DMS 273 (cell line): ENCODE measurements around the gene ANKRD60.

Experiments
- DNase-seq: peaks from one replicate; lab custom pipeline; 2025; ENCODE audit not compliant: unreplicated experiment; lab: John Stamatoyannopoulos, UW

Gene ANKRD60

DNA sequence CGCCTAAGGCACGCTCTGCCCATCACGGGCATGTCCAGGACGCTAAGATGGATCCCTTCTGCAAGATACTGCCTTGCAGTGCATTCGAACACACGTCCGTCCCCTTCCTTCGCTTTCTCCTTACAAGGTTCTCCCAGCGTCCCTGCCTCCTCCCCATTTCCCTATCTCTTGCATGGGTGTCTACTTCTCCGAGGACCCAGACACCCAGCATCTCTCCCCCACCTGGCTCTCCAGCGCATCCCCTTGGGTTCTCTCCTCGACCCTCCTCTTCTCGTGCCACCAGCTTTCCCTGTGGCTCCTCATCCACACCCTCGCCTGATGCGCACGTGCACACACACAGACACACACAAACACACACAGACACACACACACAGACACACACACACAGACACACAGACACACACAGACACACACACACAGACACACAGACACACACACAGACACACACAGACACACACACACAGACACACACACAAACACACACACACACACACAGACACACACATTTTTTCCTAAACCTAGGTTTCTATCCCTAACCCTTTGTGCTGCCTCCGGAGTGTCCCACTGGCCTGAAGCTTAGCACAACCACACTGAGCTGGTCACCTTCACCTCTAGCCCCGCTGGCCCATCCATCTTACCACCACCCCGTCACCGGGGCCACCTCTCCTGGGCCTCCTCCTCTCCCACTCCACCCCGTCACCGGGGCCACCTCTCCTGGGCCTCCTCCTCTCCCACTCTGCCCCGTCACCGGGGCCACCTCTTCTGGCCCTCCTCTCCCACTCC, 31.9 kb downstream of the ANKRD60 start:
- no peak for DNase-seq

DNA sequence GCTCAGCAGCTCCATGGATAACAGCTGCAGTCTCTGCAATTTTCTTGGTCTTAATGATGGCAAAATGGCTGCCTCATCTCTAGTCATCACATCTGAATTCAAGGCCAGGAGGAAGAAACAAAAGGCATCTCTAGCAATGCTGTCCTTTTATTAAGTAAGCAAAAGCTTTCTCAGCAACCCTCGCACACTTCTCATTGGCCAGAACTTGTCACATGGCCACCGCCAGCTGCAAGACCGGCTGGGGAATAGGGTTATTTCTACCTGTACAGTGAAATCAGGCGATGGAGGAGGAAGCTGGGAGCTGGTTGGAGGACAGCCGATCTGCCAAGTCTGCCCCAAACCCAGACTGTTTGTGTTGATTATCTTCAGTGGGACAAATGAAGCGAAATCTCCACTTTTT, 33.4 kb downstream of the ANKRD60 start:
- no peak for DNase-seq

DNA sequence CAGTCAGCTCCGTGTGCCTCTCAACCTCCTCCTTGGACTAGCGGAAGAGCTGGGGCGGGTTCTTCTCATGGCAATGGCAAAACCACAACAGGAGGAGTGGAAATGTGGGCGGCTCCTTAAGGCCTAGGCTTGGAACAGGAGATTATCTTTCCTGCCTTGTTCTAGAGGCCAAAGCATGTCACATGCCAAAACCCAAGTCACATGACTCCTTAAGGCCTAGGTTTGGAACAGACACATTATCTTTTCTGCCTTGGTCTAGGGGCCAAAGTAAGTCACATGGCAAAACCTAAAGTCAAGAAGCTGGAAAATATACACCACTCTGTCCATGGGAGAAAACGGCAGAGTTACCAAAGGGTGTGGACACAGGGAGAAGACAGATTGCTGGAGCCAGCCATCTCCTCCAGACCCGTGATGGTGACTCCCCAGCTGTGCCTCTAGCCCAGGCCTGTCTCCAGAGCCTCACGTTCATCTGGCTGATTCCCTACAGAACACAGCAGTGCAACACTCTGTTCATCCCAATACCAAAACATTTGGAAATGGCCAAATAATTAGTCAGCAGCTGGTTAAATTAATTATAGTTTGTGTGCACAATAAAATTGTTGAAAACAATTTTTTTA, 34.2 kb downstream of the ANKRD60 start:
- DNase-seq = no peak

DNA sequence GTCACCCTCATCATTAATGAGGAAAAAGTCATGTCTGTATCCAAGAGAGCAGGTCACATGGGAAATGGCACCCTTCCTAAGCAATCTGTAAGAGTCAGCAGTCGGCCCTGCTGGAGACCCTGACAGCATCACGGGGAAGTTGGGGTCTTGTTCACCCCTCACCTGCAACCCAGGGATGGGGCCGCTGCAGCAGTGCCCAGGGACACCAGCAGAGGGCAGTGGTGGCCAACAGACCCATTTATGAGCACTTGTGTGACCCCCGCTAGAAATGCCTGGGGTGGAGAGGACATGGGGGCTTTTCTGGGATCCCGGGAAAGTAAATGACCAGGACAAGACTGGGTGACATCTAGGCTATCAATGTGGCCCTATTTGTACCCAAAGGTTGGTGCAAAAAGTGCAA, 35.9 kb downstream of the ANKRD60 start:
- DNase-seq = peak; percentile 18

DNA sequence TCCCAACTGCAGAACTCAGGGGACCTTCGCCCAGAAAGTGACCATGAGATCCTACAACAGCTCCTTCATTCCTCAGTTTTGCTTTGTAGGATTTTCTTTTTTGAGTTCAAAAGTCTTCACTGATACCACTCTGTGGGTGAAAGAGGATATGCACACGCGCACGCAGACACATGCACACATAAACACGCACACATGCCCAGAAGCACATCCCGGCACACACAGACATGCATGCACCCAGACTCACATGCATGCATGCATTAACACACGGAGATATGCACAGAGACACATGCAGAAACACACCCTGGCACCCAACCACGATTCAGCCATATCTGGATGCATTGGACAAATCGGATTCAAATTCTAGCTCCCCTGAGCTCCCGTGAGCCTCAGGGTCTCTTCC, 36.4 kb downstream of the ANKRD60 start:
- DNase-seq = no peak

DNA sequence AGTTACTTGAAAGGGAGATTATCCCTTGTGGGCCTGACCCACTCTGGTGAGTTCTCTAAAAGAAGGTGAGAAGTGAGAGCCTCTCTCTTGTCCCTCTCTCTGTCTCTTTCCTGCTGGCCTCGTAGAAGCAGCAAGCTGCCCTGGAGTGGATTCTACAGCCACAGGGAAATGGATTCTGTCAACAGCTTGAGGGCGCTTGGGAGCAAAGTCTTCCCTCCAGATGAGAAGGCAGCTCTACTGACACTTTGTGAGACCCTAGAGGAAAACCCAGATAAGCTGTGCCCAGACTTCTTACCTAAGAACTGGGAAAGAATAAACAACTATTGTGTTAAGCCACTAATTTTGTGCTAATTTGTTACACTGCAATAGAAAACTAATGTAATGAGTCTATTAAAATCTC, 39.9 kb downstream of the ANKRD60 start:
- DNase-seq = no peak

DNA sequence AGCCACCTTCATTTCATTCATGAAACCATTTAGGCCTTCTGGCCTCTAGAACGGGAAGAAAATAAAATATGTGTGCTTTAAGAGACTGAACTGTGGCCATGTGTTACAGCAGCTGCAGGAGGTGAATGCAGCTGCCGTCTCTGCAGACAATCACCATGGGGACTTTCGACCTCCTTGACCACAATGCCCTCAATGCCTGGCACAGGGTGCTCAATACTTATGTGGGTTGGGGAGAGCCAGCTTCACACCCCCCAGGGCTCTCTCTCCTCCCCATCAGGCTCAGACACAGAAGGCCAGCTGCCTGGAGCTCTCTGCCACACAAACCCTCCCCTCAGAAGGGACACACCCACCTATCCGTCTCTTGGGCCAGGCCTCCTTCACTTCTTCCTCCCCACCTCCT, 43.5 kb downstream of the ANKRD60 start:
- no peak for DNase-seq

DNA sequence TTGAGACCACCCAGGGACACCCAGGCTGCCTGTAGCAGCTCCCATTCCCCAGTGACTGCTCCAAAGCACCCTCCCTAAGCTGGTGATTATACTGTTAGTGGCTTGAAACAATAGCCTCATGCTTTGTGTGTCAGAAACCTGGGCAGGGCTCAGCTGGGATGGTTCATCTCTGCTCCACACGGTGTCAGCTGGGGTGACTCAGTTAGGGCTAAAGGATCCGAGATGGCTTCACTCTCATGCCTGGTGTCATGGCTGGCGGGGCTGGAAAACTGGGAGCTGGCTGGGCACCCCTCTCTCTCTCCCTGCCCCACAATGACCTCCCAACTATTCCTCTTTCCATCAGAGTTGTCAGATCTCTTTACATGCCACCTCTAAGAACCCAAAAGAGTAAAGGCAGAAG, 44.4 kb downstream of the ANKRD60 start:
- no peak for DNase-seq

DNA sequence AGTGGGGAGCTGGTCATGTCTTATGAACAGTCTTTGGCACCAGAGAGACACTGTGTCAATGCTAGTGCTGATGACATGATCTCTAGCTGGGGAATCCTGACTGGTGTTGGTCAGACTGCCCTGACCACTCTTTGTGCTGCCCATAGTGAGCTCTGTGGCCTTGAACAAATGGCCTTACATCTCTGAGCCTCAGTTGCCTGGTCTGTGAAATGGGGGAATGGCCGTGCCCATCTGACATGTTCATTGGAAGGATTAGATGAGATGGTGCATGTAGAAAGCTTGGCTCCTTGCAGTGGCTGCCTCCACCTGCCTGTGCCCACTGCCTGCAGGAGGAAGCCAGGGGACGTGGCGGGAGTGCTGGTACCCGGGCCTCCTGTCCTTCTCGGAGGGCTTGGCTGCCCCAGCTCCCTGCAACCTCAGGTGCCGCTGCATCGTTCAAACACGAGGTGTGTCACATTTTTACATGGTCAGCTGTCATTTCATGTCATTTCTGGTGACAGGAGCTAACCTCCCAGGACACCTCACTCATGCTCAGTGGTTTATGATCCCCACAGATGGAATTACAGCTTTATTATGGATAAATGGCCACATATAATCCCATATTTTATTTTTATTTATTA, 45.8 kb downstream of the ANKRD60 start:
- no peak for DNase-seq

DNA sequence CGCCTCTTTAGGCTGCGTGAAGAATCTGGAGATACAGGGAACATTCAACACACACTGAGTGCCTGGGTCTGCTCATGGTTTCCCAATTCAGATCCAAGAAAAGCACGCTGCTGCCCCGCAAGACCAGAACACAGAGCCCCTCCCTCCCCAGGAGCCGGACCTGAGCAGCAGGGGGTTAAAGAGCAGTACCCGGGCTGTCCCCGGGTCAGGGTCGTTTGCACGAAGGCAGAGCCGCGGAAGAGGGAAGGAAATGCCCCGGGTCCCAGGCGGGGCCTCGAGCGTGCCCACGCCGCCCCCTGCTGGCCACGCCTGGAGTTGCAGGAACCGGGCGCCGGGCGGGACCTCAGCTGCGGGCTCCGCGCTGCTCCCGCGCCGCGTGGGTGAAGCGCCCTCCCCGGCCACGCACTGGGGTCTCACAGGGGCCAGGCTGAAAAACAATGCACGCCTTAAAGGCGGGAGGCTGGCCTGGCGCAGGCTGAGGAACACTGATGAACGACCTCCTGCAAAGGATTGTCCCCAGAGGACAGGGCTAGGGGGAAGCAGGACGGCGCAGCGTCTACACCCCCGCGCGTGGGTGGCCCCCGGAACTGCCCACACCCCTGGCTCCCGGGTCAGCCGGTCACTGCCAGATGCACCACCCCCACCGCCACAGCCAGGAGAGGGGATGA, 48.9 kb downstream of the ANKRD60 start:
- DNase-seq = peak; percentile 76

DNA sequence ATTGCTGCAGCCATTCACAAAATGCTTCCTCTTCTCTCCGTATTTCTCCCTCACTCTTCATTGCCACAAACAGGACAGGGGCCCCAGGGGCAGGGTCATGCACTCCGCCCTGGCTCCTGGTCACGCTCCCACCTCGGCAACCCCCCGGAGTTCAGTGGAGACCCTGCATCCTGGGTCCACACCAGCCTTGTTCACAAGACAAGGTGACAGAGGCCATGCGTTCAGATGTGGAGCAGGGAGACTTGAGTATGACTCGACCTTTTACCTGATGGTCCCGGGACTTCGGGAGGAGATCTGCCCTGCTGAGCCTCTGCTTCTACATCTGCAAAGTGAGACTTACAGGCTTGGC, 49.4 kb downstream of the ANKRD60 start:
- DNase-seq = peak; percentile 36

DNA sequence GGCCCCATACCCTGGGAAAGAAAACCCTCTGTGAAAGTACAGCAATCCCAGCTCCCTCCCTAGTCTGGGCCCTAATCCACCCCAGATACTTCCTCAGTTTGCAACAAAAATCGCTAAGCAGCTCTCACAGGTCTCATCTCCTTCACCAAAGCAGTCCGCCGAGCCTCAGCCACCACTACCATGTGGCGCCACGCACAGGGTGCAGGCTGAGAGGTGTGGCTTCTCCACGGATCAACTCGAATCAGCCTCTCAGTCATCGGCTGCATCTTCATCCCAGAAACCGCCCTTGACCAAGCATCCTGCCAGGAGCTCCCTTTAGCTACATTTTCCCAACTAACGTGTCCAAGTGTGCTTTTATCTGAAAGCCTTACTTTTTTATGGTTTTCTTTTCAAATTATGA, 50.7 kb downstream of the ANKRD60 start:
- DNase-seq = no peak

DNA sequence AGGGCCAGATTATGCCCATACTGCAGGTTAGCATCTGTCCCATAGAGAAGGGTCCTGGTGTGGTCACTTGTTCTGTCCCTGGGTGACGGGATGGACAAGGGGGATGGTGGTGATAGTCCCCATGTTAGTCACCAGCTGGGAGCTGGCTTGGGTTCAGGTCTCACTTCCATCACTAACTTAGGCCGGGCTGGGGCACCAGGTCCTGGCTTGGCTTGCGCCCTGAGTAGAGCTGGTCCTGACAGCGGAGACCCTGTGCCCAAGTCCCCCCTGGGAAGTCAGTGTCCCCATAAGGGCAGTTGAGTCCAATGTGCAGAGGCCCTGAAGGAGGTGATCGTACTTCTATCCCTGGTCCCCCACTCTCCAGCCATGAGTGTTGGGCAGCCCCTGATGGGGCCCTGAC, 52.6 kb downstream of the ANKRD60 start:
- DNase-seq = no peak

DNA sequence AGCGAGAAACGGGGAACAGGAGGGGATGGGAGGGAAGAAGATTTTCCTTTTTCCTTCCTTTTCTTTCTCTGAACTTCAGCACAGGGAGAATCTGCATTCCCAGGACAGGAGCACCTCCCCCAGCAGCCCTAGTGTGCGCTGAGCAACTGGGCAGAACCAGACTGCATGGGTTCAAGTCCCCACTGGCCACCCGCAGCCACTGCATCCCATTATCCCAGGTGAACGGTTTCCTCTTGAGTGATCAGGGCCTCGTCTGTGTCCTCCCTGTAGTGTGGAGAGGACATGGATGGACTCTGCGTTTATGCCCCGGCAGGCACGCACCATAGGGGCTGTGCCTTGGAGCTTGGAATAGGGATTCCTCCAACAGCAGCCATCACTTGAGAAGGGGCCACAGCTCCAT, 53.0 kb downstream of the ANKRD60 start:
- DNase-seq = no peak

DNA sequence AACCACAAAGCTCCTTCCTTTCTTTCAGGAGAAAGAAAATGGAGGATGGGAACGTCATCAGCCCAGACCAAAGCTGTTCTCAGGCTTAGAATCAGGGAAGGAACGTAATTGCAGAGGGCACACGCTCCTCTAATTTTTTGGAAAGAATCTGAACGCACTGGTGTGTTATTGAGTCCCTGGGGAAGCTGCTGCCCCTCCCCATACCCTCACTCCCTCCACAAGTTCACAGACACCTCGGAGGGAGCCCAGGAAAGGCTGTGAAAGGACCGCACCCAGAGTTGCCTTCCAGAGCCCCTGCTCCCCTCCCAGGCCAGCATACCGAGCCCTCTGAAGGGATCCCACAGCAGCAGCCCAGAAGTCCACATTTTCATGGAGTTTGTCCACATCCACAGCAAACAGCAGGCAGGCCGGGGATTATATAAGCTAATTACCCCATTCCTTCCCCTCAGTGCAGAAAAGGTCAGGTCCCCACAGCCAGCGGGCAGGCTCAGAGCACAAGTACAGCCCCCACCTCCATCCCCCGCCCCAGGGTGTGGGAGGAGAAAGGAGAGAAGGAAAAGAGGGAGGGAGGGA, 53.7 kb downstream of the ANKRD60 start:
- no peak for DNase-seq

DNA sequence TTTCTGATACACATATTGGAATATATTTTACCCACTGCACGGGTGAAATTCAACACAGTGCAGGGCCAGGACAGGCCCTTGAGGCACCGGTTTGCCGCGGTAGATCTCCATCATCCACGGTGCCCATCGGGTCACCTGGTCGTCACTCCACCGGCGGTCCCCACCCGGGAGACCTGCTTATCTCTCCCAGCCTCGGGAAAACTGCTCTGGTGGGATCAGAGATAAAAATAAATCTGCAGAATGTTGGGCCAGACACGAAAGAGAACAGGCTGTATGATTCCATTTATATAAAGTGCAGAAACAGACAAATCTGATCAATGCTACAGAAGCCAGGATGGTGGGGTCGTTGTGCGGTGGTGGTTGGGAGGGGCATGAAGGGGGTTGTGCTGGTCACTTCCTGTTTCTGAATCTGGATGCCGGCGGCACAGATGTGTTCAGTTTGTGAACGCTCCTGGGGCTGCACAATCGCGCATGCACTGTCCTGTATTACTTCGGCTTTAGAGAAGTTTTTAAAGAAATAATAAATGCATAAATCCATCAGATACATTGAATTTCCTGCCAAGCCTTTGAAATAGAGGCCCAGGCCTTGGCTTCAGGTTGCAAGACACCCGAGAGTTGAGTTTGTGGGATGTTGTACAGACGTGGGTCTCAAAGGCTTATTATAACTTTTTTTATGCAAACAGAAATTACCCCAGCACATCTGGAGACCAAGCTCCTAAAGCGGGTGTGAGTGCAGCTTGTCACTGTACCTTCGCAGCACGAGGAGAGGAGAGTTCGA, 54.3 kb downstream of the ANKRD60 start:
- DNase-seq = no peak

DNA sequence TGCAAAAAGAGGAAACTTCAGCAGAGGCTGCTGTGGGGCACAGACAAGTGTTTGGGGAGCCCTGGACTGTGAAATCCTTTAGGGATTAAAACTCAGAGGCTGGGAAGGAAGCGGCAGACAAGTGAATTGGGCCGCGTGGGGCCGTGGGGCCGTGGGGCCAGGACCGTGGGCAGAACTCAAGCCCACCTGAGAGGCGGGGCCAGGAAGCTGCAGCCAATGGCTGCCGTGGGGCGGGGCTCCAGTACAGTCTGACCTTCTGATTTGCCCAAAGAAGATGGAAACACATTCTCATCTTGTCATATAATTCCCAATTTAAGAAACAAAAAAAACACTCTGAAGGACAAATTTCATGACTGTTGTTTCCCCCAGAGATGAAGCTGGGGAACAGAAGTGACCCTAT, 55.4 kb downstream of the ANKRD60 start:
- DNase-seq = no peak

DNA sequence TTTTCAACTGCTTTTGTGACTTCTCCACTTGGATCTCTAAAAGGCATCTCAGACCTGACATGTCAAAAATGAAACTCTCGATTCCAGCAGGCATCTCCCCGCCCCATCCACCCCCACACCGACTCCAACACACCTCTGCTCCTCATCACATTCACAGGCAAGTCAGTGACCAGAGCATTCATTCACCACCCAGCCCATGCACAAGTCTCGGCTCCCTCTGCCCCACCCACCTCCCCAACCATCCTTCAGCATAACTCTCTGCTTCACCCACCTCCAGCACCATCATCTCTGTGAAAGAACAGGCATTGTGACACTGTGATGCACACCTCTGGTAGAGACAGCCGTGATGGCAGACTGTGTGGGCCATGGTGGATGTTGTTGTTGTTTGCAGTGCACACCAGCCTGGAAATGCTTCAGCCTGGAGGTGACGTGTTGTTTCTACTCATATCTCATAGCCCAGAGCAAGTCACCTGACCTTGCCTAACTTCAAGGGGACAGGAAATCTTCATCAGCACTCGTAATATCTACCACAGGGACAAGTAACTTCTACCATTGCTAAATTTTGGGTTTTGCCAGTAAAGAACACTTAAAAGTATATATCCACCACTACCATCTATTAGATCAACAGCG, 56.5 kb downstream of the ANKRD60 start:
- no peak for DNase-seq

DNA sequence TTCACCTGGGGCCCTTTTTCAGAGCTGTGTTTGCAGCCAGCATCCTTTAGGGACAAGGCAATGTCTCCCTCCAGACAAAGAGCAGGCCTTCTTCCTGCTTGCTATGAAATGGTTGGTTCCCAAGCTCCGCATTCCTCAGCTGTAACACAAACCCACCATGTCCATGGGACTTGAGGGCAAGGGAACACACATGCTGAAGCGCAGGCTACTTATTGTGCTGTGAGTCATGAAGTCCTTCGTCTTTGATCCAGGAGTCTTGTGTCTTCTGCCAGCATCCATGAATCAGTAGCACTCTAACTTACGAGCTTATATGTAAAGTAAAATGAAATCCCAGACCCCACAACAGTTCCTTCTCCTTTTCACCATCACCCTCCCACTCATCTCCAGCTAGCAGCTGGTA, 59.0 kb downstream of the ANKRD60 start:
- no peak for DNase-seq

DNA sequence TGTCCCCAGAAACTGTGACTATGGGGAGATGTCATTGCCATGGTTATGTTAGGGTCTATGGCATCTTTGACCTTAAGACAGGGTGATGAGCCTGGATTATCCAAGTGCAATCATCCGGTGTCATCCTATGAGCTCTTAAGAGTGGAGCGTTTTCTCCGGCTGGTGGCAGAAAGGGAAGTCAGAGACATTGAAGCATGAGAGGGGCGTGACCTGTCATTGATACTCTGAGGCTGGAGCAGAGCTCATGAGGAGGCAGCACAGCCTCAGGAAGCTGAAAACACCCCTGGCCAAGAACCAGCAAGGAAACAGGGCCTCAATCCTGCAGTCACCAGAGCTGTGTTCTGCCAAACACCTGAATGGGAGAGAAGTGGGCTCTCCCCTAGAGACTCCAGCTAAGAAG, 59.6 kb downstream of the ANKRD60 start:
- DNase-seq = no peak
